ENCODE measurements around the gene ZBTB20.

Gene ZBTB20

GRCh38 chr3:114866430-114866829, 280.7 kb downstream of the ZBTB20 start:
- no peak for DNase-seq (ENCODE audit: low read depth)
- TF ChIP-seq, protein P1, sequence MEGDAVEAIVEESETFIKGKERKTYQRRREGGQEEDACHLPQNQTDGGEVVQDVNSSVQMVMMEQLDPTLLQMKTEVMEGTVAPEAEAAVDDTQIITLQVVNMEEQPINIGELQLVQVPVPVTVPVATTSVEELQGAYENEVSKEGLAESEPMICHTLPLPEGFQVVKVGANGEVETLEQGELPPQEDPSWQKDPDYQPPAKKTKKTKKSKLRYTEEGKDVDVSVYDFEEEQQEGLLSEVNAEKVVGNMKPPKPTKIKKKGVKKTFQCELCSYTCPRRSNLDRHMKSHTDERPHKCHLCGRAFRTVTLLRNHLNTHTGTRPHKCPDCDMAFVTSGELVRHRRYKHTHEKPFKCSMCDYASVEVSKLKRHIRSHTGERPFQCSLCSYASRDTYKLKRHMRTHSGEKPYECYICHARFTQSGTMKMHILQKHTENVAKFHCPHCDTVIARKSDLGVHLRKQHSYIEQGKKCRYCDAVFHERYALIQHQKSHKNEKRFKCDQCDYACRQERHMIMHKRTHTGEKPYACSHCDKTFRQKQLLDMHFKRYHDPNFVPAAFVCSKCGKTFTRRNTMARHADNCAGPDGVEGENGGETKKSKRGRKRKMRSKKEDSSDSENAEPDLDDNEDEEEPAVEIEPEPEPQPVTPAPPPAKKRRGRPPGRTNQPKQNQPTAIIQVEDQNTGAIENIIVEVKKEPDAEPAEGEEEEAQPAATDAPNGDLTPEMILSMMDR (IDR thresholded peaks at IDR 0.05; ENCODE audit: control insufficient read depth, insufficient read depth, low read depth, low read length, missing control alignments), result no peak
- H3K4me3 ChIP-seq (ENCODE audit: control insufficient read depth, low read depth, low read length), result no peak overlapping the region

DNA sequence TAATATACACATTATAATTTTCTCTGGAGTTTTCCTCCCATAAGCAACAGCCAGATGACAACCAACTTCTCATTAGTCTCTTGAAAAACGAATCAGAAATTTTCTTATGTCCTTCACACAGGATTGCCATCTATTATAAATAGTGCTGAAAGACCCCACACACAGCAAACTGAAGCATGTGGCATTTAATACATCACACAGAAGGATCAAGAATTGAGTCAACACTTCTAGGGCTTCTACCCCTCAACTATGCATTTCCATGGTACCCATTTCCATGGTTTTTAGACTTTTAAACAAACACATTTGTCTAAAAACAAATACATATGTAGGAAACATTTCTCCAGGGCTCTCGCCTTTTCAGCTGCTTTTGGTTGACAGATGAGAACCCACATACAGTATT, 282.1 kb downstream of the ZBTB20 start:
- TF ChIP-seq, protein P1 (IDR thresholded peaks at IDR 0.05; ENCODE audit: control insufficient read depth, insufficient read depth, low read depth, low read length, missing control alignments), result no peak
- DNase-seq (ENCODE audit: low read depth), result no peak
- no peak overlapping the region for H3K4me3 ChIP-seq (ENCODE audit: control insufficient read depth, low read depth, low read length)

- TF ChIP-seq, protein P1 (IDR thresholded peaks at IDR 0.05; ENCODE audit: control insufficient read depth, insufficient read depth, low read depth, low read length, missing control alignments), result no peak
- no peak overlapping the region for H3K4me3 ChIP-seq (ENCODE audit: control insufficient read depth, low read depth, low read length)
These were observed 283.2 kb downstream of the ZBTB20 start for GRCh38 chr3:114863848-114864247.

DNA sequence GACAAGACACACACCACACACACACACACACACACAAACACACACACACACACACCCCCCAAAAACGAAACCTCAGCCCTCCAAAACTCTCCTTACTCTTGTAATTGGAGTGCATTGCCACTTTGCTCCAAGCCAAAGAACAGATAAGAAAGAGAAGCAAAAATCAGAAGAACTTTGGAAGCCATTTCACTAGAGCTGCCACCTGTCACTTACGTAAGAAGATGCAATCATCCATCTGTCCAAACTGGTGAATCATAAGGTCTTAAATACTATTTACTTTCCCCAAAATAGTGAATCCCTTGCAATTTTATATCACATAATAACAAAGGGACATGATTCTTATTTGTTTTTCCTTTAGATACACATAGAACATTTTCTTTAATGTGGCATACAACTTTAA, 285.4 kb downstream of the ZBTB20 start:
- H3K4me3 ChIP-seq (ENCODE audit: control insufficient read depth, low read depth, low read length), result no peak overlapping the region
- TF ChIP-seq, protein P1 (IDR thresholded peaks at IDR 0.05; ENCODE audit: control insufficient read depth, insufficient read depth, low read depth, low read length, missing control alignments), result no peak
- DNase-seq (ENCODE audit: low read depth), result no peak

More at GRCh38 chr3:114863848-114864247, 283.2 kb downstream of the ZBTB20 start:
- no peak for DNase-seq (ENCODE audit: low read depth)

DNA sequence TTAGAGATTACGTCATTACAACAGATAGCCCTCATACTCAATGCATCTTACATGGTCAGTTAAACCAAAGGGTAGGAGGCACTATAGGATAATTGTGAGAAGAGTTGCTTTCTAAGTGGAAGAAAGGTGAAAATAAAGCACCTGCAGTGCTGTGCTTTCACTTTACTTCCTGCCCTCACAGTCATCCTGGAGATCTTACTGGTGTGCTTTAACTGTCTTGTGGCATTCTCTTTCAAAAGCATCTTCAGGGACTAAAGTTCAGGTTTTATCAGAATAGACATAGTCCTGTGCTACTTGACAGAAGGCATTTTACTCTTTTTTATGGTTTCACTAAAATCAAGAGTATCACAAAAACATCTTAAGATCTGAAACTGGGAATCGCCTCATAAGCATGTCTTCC, 286.6 kb downstream of the ZBTB20 start:
- H3K4me3 ChIP-seq (ENCODE audit: control insufficient read depth, low read depth, low read length), result no peak overlapping the region
- DNase-seq (ENCODE audit: low read depth), result no peak
- TF ChIP-seq, protein P1 (IDR thresholded peaks at IDR 0.05; ENCODE audit: control insufficient read depth, insufficient read depth, low read depth, low read length, missing control alignments), result no peak

DNA sequence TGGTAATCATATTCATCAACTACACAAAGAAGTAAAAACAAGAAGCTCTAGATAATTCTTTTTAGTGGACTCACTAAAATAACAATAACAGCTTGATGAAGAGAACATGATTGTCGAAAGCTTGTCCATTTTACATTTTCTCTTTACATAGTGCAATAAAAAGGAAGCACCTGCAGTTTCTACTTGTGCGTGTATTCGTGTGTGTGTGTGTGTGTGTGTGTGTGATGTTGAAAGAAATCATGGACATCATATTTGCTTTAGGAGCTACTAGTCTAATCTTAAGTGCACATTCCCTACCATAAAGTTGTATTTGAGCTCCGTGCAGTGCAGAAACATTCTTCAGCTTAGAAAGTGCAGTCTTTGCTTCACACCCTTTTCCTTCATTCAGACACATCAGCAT, 288.8 kb downstream of the ZBTB20 start:
- no peak for DNase-seq (ENCODE audit: low read depth)
- TF ChIP-seq, protein P1 (IDR thresholded peaks at IDR 0.05; ENCODE audit: control insufficient read depth, insufficient read depth, low read depth, low read length, missing control alignments), result no peak
- H3K4me3 ChIP-seq (ENCODE audit: control insufficient read depth, low read depth, low read length), result no peak overlapping the region

DNA sequence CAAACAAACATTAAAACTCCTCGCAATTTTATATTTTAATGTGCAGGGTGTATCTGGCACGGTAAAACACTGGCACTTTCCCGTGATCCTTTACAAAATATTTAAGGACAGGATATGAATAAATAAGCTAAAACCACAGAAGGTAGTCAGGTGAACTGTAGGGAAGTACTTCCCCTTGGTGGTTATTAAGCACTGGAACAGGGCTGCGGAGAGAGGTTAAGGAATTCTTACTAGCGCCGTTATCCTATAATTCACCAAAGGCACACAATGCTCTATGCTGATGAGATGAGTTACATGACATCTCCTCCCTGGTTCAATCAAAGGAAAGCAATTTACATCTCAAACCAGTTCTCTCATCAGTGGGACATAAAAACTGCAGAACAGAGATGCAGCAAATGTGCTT, 289.8 kb downstream of the ZBTB20 start:
- no peak for DNase-seq (ENCODE audit: low read depth)
- TF ChIP-seq, protein P1 (IDR thresholded peaks at IDR 0.05; ENCODE audit: control insufficient read depth, insufficient read depth, low read depth, low read length, missing control alignments), result no peak
- H3K4me3 ChIP-seq (ENCODE audit: control insufficient read depth, low read depth, low read length), result no peak overlapping the region
